ENCODE results near the gene CTRB1. TPM values are rescaled to one million over a fixed set of nuclear protein-coding genes. Genes with fewer than 3 reads are reported as not detected.
"Not testable (repeated sequence)": the region's sequence is repeated elsewhere in the genome, so short reads cannot be mapped to it uniquely, and the experiment has no call there.

Gene CTRB1
- total RNA-seq, 1 donor = not detected

GRCh38 chr16:75219838-75220237 is 1.1 kb downstream of the CTRB1 start:
- H3K4me3 ChIP-seq (ENCODE audit: low read depth, low read length) = no peak overlapping the region
- no peak for TF ChIP-seq CTCF (IDR thresholded peaks at IDR 0.05; ENCODE audit: insufficient read depth, low read length)
- DNase-seq (ENCODE audit: low read depth) = no peak

- no peak for TF ChIP-seq CTCF (IDR thresholded peaks at IDR 0.05; ENCODE audit: insufficient read depth, low read length)
- no peak for DNase-seq (ENCODE audit: low read depth)
- H3K4me3 ChIP-seq (ENCODE audit: low read depth, low read length) = no peak overlapping the region
Observed at GRCh38 chr16:75222271-75222783, 3.5 kb downstream of the CTRB1 start.

GRCh38 chr16:75223129-75223528 is 4.3 kb downstream of the CTRB1 start:
- not testable (repeated sequence) for DNase-seq (ENCODE audit: low read depth); H3K4me3 ChIP-seq (ENCODE audit: low read depth, low read length)

- no peak overlapping the region for H3K4me3 ChIP-seq (ENCODE audit: low read depth, low read length)
- no peak for TF ChIP-seq CTCF (IDR thresholded peaks at IDR 0.05; ENCODE audit: insufficient read depth, low read length)
- no peak for DNase-seq (ENCODE audit: low read depth)
Observed at GRCh38 chr16:75224306-75225082, 5.7 kb downstream of the CTRB1 start.

- TF ChIP-seq CTCF (IDR thresholded peaks at IDR 0.05; ENCODE audit: insufficient read depth, low read length) = no peak
- no peak for DNase-seq (ENCODE audit: low read depth)
- H3K4me3 ChIP-seq (ENCODE audit: low read depth, low read length) = no peak overlapping the region
Observed at GRCh38 chr16:75225092-75225491, 6.3 kb downstream of the CTRB1 start.

- no peak for TF ChIP-seq CTCF (IDR thresholded peaks at IDR 0.05; ENCODE audit: insufficient read depth, low read length)
- H3K4me3 ChIP-seq (ENCODE audit: low read depth, low read length) = no peak overlapping the region
- no peak for DNase-seq (ENCODE audit: low read depth)
Observed at GRCh38 chr16:75225678-75226515, 7.1 kb downstream of the CTRB1 start.
